ENCODE data around the gene KMT5C.

The KMT5C gene

GRCh38 chr19:55339105-55339888, at the start of gene KMT5C:
Gene KMT5C, plus strand, starts transcription at chr19:55339876. Its CDS starts 2,061 bp downstream, at chr19:55341937.
- DNase-seq: peak; percentile 100

GRCh38 chr19:55297267-55297666, 42.4 kb upstream of the KMT5C start:
- no peak for DNase-seq

- no peak for DNase-seq
Observed at GRCh38 chr19:55299991-55300390, 39.7 kb upstream of the KMT5C start.

GRCh38 chr19:55300886-55301458, 38.7 kb upstream of the KMT5C start:
- no peak for DNase-seq

GRCh38 chr19:55301459-55302317, 38.0 kb upstream of the KMT5C start:
- peak; percentile 89 for DNase-seq

GRCh38 chr19:55302318-55302703, 37.4 kb upstream of the KMT5C start:
- no peak for DNase-seq

- no peak for DNase-seq
Observed at GRCh38 chr19:55303477-55303876, 36.2 kb upstream of the KMT5C start.

- DNase-seq: no peak
Observed at GRCh38 chr19:55304279-55304978, 35.2 kb upstream of the KMT5C start.

GRCh38 chr19:55304980-55305379, 34.7 kb upstream of the KMT5C start:
- DNase-seq: no peak

GRCh38 chr19:55305491-55305890, 34.2 kb upstream of the KMT5C start:
- DNase-seq: peak; percentile 14

GRCh38 chr19:55305983-55306562, 33.6 kb upstream of the KMT5C start:
- no peak for DNase-seq

- no peak for DNase-seq
Observed at GRCh38 chr19:55306712-55307111, 33.0 kb upstream of the KMT5C start.

- DNase-seq: no peak
Observed at GRCh38 chr19:55308281-55308680, 31.4 kb upstream of the KMT5C start.

GRCh38 chr19:55309448-55309847, 30.2 kb upstream of the KMT5C start:
- no peak for DNase-seq

GRCh38 chr19:55310498-55310897, 29.2 kb upstream of the KMT5C start:
- DNase-seq: no peak

- no peak for DNase-seq
Observed at GRCh38 chr19:55311397-55311796, 28.3 kb upstream of the KMT5C start.

- DNase-seq: no peak
Observed at GRCh38 chr19:55311797-55312196, 27.9 kb upstream of the KMT5C start.

- no peak for DNase-seq
Observed at GRCh38 chr19:55312621-55313512, 26.8 kb upstream of the KMT5C start.

GRCh38 chr19:55314396-55314795, 25.3 kb upstream of the KMT5C start:
- no peak for DNase-seq

GRCh38 chr19:55315956-55316525, 23.6 kb upstream of the KMT5C start:
- DNase-seq: no peak

GRCh38 chr19:55316646-55317045, 23.0 kb upstream of the KMT5C start:
- no peak for DNase-seq

All from NK-92 treated with Interleukin-12 subunit alpha and Interleukin-12 subunit beta, amount 100 ng/mL, for 24 hours (cell line).